ENCODE measurements around the gene TRIM44. TPM values are rescaled to one million over a fixed set of nuclear protein-coding genes. Genes with fewer than 3 reads are reported as not detected.

Gene TRIM44
- total RNA-seq, 1 experiment from 2014 or later, result 33.4 TPM

DNA sequence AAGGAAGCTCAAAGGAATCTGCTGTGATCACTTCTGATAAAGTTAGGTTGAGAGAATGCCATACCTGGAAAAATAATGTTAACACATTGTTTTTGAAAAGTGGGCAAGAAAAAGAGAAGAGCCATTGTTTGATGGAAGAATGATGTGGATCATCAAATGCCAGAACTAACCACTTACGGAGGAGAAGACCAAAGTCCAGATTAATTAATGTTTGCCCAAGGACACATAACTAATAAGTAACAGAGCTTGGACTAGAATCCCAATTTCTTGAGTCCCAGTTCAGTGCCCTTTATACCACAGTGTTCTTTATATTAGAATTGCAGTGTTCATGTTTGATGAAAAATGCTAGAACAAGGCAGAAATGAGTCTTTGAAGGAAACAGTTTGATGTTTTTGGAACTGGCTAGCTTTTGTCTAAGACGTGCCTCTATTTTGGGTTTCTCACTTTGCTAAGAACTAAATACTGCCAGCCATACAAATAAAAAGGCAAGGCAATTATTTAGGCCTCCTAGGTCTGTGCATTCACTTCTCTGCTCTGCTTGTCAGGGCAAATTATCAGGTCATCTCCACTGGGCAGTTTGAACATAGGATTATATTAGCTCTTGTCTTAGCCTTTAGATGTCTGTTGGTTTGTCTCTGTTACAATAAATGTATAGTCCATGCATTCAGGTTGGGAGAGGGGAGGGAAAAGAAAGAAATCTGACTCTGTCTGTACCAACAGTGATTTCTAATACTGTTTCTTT is 72.3 kb downstream of the TRIM44 start:
- H3K4me1 ChIP-seq (ENCODE audit: control insufficient read depth in 1 of 2, insufficient read depth in 2 of 2, low read length in 2 of 2), result no peaks in the 10 kb centered on the region
- no peak for DNase-seq (ENCODE audit: low read depth, low spot score)
- H3K27me3 ChIP-seq (ENCODE audit: insufficient read depth, low read length), result no peaks in the 10 kb centered on the region
- ChIA-PET RAD21 (ENCODE audit: low non-redundant PET in 1 of 2, low total read pairs in 2 of 2, uncharacterized antibody in 2 of 2, unreplicated experiment in 2 of 2) (no interaction called here), POLR2A (no interaction called here), CTCF (no interaction called here)
- H3K27ac ChIP-seq (ENCODE audit: low read depth, low read length), result no peak overlapping the region
- no peak overlapping the region for H3K9ac ChIP-seq (ENCODE audit: low read length)
- no peaks in the 10 kb centered on the region for H4K20me1 ChIP-seq (ENCODE audit: insufficient read depth)
- no peaks in the 10 kb centered on the region for H3K9me2 ChIP-seq (ENCODE audit: insufficient read depth)
- no peaks in the 10 kb centered on the region for H3K36me3 ChIP-seq (ENCODE audit: control insufficient read depth in 1 of 2, insufficient read depth in 2 of 2, low read length in 2 of 2)
- H3K79me2 ChIP-seq (ENCODE audit: insufficient read depth, low read length), result no peaks in the 10 kb centered on the region
- H3K4me3 ChIP-seq (replicated peaks in 1 of 2; ENCODE audit: low read depth in 1 of 2, low read length in 2 of 2), result no peak overlapping the region
- H2AFZ ChIP-seq (ENCODE audit: low read depth, low read length, poor library complexity, severe bottlenecking), result no peak overlapping the region
- BruUV-seq (replicated peaks), result no TSS peak
- intact Hi-C loops (cut with micrococcal nuclease), result no loop called here
- ATAC-seq, result no peak
- no peaks in the 10 kb centered on the region for H3K9me3 ChIP-seq (ENCODE audit: control insufficient read depth in 1 of 2, insufficient read depth in 1 of 2, low read depth in 1 of 2, low read length in 2 of 2)
- TF ChIP-seq ELF1 (IDR thresholded peaks at IDR 0.05; ENCODE audit: borderline replicate concordance, low read depth) (no peak), POLR2A (IDR thresholded peaks at IDR 0.05; ENCODE audit: borderline replicate concordance, extremely low read depth, insufficient read depth, insufficient read length) (no peak), RAD21 (IDR thresholded peaks at IDR 0.05; ENCODE audit: low read depth) (no peak), EGR1 (IDR thresholded peaks at IDR 0.05; ENCODE audit: low read depth) (no peak), POLR2AphosphoS5 (IDR thresholded peaks at IDR 0.05; ENCODE audit: low read depth, low read length) (no peak), CEBPB (IDR thresholded peaks at IDR 0.05; ENCODE audit: low read depth) (no peak), SP1 (IDR thresholded peaks at IDR 0.05; ENCODE audit: low read depth) (no peak), ZNF274 (IDR thresholded peaks at IDR 0.05; ENCODE audit: low read depth, low read length) (no peak), JUND (IDR thresholded peaks at IDR 0.05) (no peak), FOSL1 (IDR thresholded peaks at IDR 0.05; ENCODE audit: low read depth) (no peak), YY1 (IDR thresholded peaks at IDR 0.05; ENCODE audit: extremely low read depth, insufficient replicate concordance, low read depth, low read length) (no peak), SIN3A (IDR thresholded peaks at IDR 0.05; ENCODE audit: low read depth) (no peak), EZH2phosphoT487 (IDR thresholded peaks at IDR 0.05; ENCODE audit: borderline replicate concordance) (no peak)
- TF ChIP-seq, protein P1, sequence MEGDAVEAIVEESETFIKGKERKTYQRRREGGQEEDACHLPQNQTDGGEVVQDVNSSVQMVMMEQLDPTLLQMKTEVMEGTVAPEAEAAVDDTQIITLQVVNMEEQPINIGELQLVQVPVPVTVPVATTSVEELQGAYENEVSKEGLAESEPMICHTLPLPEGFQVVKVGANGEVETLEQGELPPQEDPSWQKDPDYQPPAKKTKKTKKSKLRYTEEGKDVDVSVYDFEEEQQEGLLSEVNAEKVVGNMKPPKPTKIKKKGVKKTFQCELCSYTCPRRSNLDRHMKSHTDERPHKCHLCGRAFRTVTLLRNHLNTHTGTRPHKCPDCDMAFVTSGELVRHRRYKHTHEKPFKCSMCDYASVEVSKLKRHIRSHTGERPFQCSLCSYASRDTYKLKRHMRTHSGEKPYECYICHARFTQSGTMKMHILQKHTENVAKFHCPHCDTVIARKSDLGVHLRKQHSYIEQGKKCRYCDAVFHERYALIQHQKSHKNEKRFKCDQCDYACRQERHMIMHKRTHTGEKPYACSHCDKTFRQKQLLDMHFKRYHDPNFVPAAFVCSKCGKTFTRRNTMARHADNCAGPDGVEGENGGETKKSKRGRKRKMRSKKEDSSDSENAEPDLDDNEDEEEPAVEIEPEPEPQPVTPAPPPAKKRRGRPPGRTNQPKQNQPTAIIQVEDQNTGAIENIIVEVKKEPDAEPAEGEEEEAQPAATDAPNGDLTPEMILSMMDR (IDR thresholded peaks at IDR 0.05 in 2 of 3, conservative IDR thresholded peaks at IDR 0.05 in 1 of 3; ENCODE audit: borderline replicate concordance in 1 of 3, insufficient read depth in 1 of 3, low read depth in 2 of 3, low read length in 2 of 3), result no peak
- TF ChIP-seq, protein P2, sequence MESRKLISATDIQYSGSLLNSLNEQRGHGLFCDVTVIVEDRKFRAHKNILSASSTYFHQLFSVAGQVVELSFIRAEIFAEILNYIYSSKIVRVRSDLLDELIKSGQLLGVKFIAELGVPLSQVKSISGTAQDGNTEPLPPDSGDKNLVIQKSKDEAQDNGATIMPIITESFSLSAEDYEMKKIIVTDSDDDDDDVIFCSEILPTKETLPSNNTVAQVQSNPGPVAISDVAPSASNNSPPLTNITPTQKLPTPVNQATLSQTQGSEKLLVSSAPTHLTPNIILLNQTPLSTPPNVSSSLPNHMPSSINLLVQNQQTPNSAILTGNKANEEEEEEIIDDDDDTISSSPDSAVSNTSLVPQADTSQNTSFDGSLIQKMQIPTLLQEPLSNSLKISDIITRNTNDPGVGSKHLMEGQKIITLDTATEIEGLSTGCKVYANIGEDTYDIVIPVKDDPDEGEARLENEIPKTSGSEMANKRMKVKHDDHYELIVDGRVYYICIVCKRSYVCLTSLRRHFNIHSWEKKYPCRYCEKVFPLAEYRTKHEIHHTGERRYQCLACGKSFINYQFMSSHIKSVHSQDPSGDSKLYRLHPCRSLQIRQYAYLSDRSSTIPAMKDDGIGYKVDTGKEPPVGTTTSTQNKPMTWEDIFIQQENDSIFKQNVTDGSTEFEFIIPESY (IDR thresholded peaks at IDR 0.05; ENCODE audit: extremely low read depth, insufficient replicate concordance, low read length), result no peak
- TF ChIP-seq, protein P3, sequence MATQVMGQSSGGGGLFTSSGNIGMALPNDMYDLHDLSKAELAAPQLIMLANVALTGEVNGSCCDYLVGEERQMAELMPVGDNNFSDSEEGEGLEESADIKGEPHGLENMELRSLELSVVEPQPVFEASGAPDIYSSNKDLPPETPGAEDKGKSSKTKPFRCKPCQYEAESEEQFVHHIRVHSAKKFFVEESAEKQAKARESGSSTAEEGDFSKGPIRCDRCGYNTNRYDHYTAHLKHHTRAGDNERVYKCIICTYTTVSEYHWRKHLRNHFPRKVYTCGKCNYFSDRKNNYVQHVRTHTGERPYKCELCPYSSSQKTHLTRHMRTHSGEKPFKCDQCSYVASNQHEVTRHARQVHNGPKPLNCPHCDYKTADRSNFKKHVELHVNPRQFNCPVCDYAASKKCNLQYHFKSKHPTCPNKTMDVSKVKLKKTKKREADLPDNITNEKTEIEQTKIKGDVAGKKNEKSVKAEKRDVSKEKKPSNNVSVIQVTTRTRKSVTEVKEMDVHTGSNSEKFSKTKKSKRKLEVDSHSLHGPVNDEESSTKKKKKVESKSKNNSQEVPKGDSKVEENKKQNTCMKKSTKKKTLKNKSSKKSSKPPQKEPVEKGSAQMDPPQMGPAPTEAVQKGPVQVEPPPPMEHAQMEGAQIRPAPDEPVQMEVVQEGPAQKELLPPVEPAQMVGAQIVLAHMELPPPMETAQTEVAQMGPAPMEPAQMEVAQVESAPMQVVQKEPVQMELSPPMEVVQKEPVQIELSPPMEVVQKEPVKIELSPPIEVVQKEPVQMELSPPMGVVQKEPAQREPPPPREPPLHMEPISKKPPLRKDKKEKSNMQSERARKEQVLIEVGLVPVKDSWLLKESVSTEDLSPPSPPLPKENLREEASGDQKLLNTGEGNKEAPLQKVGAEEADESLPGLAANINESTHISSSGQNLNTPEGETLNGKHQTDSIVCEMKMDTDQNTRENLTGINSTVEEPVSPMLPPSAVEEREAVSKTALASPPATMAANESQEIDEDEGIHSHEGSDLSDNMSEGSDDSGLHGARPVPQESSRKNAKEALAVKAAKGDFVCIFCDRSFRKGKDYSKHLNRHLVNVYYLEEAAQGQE (IDR thresholded peaks at IDR 0.05; ENCODE audit: low read depth), result no peak
- no peak overlapping the region for H3K4me2 ChIP-seq (ENCODE audit: low read length)

Data from HCT116 (cell line).